ENCODE results near the gene GALM.

GALM gene

DNA sequence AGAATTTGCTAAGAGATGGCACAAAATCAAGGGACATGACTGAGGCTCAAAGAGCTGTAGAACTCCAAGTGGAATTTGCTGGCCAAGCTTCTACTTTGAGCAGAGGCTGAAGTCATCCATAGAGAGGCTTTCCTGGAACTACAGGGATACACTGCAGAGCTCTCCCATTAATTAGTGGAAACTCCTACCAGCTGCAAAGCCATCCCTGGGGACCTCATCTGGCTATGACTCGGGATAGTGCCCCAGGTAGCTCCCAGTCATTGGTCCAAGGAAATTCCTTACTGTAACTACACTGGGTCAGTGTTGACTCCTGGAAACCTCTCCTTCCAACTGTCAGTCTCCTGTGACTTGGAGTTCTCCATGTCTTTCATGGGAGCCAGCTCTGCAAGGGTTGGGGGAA is 10.5 kb upstream of the GALM start (continued):
- TF ChIP-seq ZNF501 (tag by site-specific recombination; IDR thresholded peaks at IDR 0.05) (no peak), ZNF341 (tag by site-specific recombination; IDR thresholded peaks at IDR 0.05; ENCODE audit: low read depth) (no peak), ZNF169 (tag by site-specific recombination; IDR thresholded peaks at IDR 0.05) (no peak), ZFHX2 (tag by site-specific recombination; conservative IDR thresholded peaks at IDR 0.05) (no peak), BCL6B (tag by site-specific recombination; IDR thresholded peaks at IDR 0.05) (no peak), ZBTB20 (tag by site-specific recombination; IDR thresholded peaks at IDR 0.05) (no peak), EGR2 (tag by site-specific recombination; IDR thresholded peaks at IDR 0.05; ENCODE audit: low read depth) (no peak), ZNF10 (tag by site-specific recombination; IDR thresholded peaks at IDR 0.05) (no peak), ZNF394 (tag by site-specific recombination; IDR thresholded peaks at IDR 0.05; ENCODE audit: borderline replicate concordance) (no peak)

DNA sequence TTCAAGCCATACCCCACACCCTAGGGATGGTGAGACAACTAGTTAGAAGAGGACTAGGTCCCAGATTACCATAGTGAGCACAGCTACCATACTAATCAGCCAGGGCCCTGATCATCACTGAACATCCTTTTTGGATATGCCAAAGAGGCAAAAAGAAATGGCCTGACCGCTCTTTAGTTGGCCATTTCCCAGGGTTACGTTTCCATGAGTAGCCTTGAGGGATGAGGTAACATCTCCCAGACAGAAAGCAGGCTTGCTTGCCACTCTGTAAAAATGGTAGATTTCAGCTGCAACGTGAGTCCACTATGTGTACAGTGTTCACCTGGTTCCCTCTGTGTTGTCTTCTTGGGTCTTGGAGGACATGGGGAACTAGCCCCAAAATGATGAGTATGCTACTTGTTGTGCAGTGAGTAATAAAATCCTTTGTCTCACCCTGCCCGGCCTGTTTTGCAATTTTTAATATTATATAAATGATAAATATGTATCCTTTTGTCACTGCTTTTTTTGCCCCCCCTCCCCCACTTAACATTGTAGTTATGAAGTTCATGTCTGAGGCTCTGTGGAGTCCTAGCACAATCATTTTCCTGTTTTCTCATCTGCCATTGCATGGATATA is 8.9 kb upstream of the GALM start:
- TF ChIP-seq REPIN1 (tag by site-specific recombination; IDR thresholded peaks at IDR 0.05; ENCODE audit: low read depth) = no peak
- no peak for TF ChIP-seq ZNF549 (tag by site-specific recombination; IDR thresholded peaks at IDR 0.05)
- no peak for TF ChIP-seq ZNF530 (tag by site-specific recombination; IDR thresholded peaks at IDR 0.05; ENCODE audit: low read depth)
- TF ChIP-seq ZNF555 (tag by site-specific recombination; conservative IDR thresholded peaks at IDR 0.05) = no peak
- no peak for TF ChIP-seq ZNF701 (tag by site-specific recombination; IDR thresholded peaks at IDR 0.05)
- no peak for TF ChIP-seq RBAK (tag by site-specific recombination; IDR thresholded peaks at IDR 0.05)
- no peak for TF ChIP-seq ZNF785 (tag by site-specific recombination; IDR thresholded peaks at IDR 0.05)
- TF ChIP-seq HOXA7 (CRISPR knock-in tag; IDR thresholded peaks at IDR 0.05; ENCODE audit: borderline replicate concordance) = no peak
- TF ChIP-seq ZEB2 (tag by site-specific recombination; IDR thresholded peaks at IDR 0.05) = no peak
- TF ChIP-seq ZNF121 (tag by site-specific recombination; IDR thresholded peaks at IDR 0.05) = no peak
- TF ChIP-seq ZNF629 (tag by site-specific recombination; IDR thresholded peaks at IDR 0.05) = no peak
- TF ChIP-seq BCL11B (tag by site-specific recombination; IDR thresholded peaks at IDR 0.05; ENCODE audit: low read depth) = no peak
- TF ChIP-seq GFI1B (tag by site-specific recombination; IDR thresholded peaks at IDR 0.05) = no peak
- no peak for TF ChIP-seq OSR2 (tag by site-specific recombination; IDR thresholded peaks at IDR 0.05)
- POLR2A ChIA-PET = no interaction called here
- Histone ChIP-seq H3K4me1 (ENCODE audit: control insufficient read depth, insufficient read depth, low read length) (no peaks in the 10 kb centered on the region), H3K27ac (ENCODE audit: extremely low read depth, low read depth, low read length) (no peak overlapping the region), H3K36me3 (ENCODE audit: control insufficient read depth in 2 of 2, insufficient read depth in 1 of 2, low read length in 2 of 2) (no peaks in the 10 kb centered on the region), H3K9me3 (ENCODE audit: control insufficient read depth, insufficient read depth, low read depth, low read length) (no peaks in the 10 kb centered on the region), H3K4me3 (ENCODE audit: low read depth, low read length) (no peak overlapping the region)
- CTCF ChIA-PET = no interaction called here

DNA sequence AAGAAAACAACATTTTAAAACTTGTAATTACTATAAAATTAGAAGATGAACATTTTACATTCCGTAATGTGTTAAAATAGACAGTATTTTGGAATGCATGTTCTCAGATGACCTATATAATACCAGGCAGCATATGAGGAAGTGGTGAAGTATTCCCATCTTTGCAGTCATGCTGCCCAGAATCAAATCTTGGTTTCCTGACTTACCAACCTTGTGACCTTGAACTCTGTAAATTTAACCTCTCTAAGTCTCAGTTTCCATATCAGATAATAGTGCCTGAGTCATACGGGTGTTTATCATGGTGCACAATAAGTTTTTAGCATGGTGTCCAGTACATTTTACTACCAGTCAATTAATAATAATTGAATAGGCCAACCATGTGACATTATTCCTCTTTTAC is 7.3 kb upstream of the GALM start:
- no peaks in the 10 kb centered on the region for H3K36me3 ChIP-seq (ENCODE audit: control insufficient read depth in 2 of 2, insufficient read depth in 1 of 2, low read length in 2 of 2)
- CTCF ChIA-PET = no interaction called here
- H3K4me1 ChIP-seq (ENCODE audit: control insufficient read depth, insufficient read depth, low read length) = no peaks in the 10 kb centered on the region
- POLR2A ChIA-PET = no interaction called here
- H3K9me3 ChIP-seq (ENCODE audit: control insufficient read depth, insufficient read depth, low read depth, low read length) = no peaks in the 10 kb centered on the region
- no peak overlapping the region for H3K4me3 ChIP-seq (ENCODE audit: low read depth, low read length)
- H3K27ac ChIP-seq (ENCODE audit: extremely low read depth, low read depth, low read length) = no peak overlapping the region
- TF ChIP-seq ZNF521 (tag by site-specific recombination; IDR thresholded peaks at IDR 0.05) (no peak), GLIS2 (tag by site-specific recombination; IDR thresholded peaks at IDR 0.05) (no peak), GLI2 (tag by site-specific recombination; IDR thresholded peaks at IDR 0.05; ENCODE audit: borderline replicate concordance, low read depth) (no peak), ZNF155 (tag by site-specific recombination; IDR thresholded peaks at IDR 0.05) (no peak), HOXC10 (CRISPR knock-in tag; IDR thresholded peaks at IDR 0.05) (no peak), ZNF561 (tag by site-specific recombination; IDR thresholded peaks at IDR 0.05; ENCODE audit: borderline replicate concordance) (no peak), ZNF626 (tag by site-specific recombination; IDR thresholded peaks at IDR 0.05) (no peak)
- TF ChIP-seq, protein P1, sequence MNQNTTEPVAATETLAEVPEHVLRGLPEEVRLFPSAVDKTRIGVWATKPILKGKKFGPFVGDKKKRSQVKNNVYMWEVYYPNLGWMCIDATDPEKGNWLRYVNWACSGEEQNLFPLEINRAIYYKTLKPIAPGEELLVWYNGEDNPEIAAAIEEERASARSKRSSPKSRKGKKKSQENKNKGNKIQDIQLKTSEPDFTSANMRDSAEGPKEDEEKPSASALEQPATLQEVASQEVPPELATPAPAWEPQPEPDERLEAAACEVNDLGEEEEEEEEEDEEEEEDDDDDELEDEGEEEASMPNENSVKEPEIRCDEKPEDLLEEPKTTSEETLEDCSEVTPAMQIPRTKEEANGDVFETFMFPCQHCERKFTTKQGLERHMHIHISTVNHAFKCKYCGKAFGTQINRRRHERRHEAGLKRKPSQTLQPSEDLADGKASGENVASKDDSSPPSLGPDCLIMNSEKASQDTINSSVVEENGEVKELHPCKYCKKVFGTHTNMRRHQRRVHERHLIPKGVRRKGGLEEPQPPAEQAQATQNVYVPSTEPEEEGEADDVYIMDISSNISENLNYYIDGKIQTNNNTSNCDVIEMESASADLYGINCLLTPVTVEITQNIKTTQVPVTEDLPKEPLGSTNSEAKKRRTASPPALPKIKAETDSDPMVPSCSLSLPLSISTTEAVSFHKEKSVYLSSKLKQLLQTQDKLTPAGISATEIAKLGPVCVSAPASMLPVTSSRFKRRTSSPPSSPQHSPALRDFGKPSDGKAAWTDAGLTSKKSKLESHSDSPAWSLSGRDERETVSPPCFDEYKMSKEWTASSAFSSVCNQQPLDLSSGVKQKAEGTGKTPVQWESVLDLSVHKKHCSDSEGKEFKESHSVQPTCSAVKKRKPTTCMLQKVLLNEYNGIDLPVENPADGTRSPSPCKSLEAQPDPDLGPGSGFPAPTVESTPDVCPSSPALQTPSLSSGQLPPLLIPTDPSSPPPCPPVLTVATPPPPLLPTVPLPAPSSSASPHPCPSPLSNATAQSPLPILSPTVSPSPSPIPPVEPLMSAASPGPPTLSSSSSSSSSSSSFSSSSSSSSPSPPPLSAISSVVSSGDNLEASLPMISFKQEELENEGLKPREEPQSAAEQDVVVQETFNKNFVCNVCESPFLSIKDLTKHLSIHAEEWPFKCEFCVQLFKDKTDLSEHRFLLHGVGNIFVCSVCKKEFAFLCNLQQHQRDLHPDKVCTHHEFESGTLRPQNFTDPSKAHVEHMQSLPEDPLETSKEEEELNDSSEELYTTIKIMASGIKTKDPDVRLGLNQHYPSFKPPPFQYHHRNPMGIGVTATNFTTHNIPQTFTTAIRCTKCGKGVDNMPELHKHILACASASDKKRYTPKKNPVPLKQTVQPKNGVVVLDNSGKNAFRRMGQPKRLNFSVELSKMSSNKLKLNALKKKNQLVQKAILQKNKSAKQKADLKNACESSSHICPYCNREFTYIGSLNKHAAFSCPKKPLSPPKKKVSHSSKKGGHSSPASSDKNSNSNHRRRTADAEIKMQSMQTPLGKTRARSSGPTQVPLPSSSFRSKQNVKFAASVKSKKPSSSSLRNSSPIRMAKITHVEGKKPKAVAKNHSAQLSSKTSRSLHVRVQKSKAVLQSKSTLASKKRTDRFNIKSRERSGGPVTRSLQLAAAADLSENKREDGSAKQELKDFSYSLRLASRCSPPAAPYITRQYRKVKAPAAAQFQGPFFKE (tag by site-specific recombination; IDR thresholded peaks at IDR 0.05; ENCODE audit: borderline replicate concordance) = no peak
